Measurements from ENCODE around the gene KIAA1328.

The KIAA1328 gene

GRCh38 chr18:37175727-37176620 is 347.0 kb downstream of the KIAA1328 start:
- Histone ChIP-seq H3K27me3 (no peaks in the 10 kb centered on the region), H3K4me1 (no peaks in the 10 kb centered on the region), H3K4me3 (no peak overlapping the region), H4K20me1 (no peaks in the 10 kb centered on the region), H3K9me3 (no peaks in the 10 kb centered on the region), H3K27ac (no peak overlapping the region), H3K36me3 (0 out of 2 replicates have a peak, but pooled peaks cover 4% of the 10 kb centered on the region), H3K4me2 (no peak overlapping the region), H3K9ac (no peak overlapping the region)
- no peak for TF ChIP-seq Cebpa-rat (IDR thresholded peaks at IDR 0.05)

GRCh38 chr18:37176621-37176934 is 347.7 kb downstream of the KIAA1328 start:
- Histone ChIP-seq H3K4me2 (no peak overlapping the region), H3K27me3 (no peaks in the 10 kb centered on the region), H3K27ac (no peak overlapping the region), H3K36me3 (0 out of 2 replicates have a peak, but pooled peaks cover 4% of the 10 kb centered on the region), H3K4me3 (no peak overlapping the region), H3K9ac (no peak overlapping the region), H4K20me1 (no peaks in the 10 kb centered on the region), H3K9me3 (no peaks in the 10 kb centered on the region), H3K4me1 (no peaks in the 10 kb centered on the region)
- no peak for TF ChIP-seq Cebpa-rat (IDR thresholded peaks at IDR 0.05)

GRCh38 chr18:37179384-37179783 is 350.5 kb downstream of the KIAA1328 start:
- Histone ChIP-seq H3K9ac (no peak overlapping the region), H3K27me3 (no peaks in the 10 kb centered on the region), H3K36me3 (no peaks in the 10 kb centered on the region), H4K20me1 (no peaks in the 10 kb centered on the region), H3K9me3 (no peaks in the 10 kb centered on the region), H3K4me1 (no peaks in the 10 kb centered on the region), H3K27ac (no peak overlapping the region), H3K4me3 (no peak overlapping the region), H3K4me2 (no peak overlapping the region)
- no peak for TF ChIP-seq Cebpa-rat (IDR thresholded peaks at IDR 0.05)

- no peaks in the 10 kb centered on the region for H4K20me1 ChIP-seq
- H3K36me3 ChIP-seq, result no peaks in the 10 kb centered on the region
- H3K27ac ChIP-seq, result no peak overlapping the region
- H3K4me2 ChIP-seq, result no peak overlapping the region
- no peak overlapping the region for H3K4me3 ChIP-seq
- no peaks in the 10 kb centered on the region for H3K4me1 ChIP-seq
- no peaks in the 10 kb centered on the region for H3K27me3 ChIP-seq
- no peak overlapping the region for H3K9ac ChIP-seq
- no peak for TF ChIP-seq Cebpa-rat (IDR thresholded peaks at IDR 0.05)
- no peaks in the 10 kb centered on the region for H3K9me3 ChIP-seq
These were observed 351.2 kb downstream of the KIAA1328 start for GRCh38 chr18:37180086-37180485.

GRCh38 chr18:37182340-37183135 is 353.6 kb downstream of the KIAA1328 start:
- TF ChIP-seq Cebpa-rat (IDR thresholded peaks at IDR 0.05), result no peak
- no peak overlapping the region for H3K4me2 ChIP-seq
- no peak overlapping the region for H3K27ac ChIP-seq
- H4K20me1 ChIP-seq, result no peaks in the 10 kb centered on the region
- H3K4me3 ChIP-seq, result no peak overlapping the region
- H3K27me3 ChIP-seq, result no peaks in the 10 kb centered on the region
- no peaks in the 10 kb centered on the region for H3K4me1 ChIP-seq
- no peak overlapping the region for H3K9ac ChIP-seq
- no peaks in the 10 kb centered on the region for H3K9me3 ChIP-seq
- no peaks in the 10 kb centered on the region for H3K36me3 ChIP-seq

- TF ChIP-seq Cebpa-rat (IDR thresholded peaks at IDR 0.05), result no peak
- no peaks in the 10 kb centered on the region for H3K27me3 ChIP-seq
- H3K27ac ChIP-seq, result no peak overlapping the region
- no peak overlapping the region for H3K4me3 ChIP-seq
- H3K4me2 ChIP-seq, result no peak overlapping the region
- no peak overlapping the region for H3K9ac ChIP-seq
- H3K4me1 ChIP-seq, result no peaks in the 10 kb centered on the region
- no peaks in the 10 kb centered on the region for H3K36me3 ChIP-seq
- no peaks in the 10 kb centered on the region for H4K20me1 ChIP-seq
- H3K9me3 ChIP-seq, result no peaks in the 10 kb centered on the region
These were observed 355.4 kb downstream of the KIAA1328 start for GRCh38 chr18:37184209-37184868.

GRCh38 chr18:37188016-37188791 is 359.3 kb downstream of the KIAA1328 start:
- TF ChIP-seq Cebpa-rat (IDR thresholded peaks at IDR 0.05), result no peak

GRCh38 chr18:37199741-37200140 is 370.8 kb downstream of the KIAA1328 start:
- H4K20me1 ChIP-seq, result no peaks in the 10 kb centered on the region
- H3K9me3 ChIP-seq, result peaks cover 18% of the 10 kb centered on the region
- no peak overlapping the region for H3K27ac ChIP-seq
- 0 out of 2 replicates have a peak, but pooled peaks cover 4% of the 10 kb centered on the region for H3K36me3 ChIP-seq
- H3K27me3 ChIP-seq, result no peaks in the 10 kb centered on the region
- H3K4me2 ChIP-seq, result no peak overlapping the region
- H3K4me1 ChIP-seq, result no peaks in the 10 kb centered on the region
- no peak overlapping the region for H3K9ac ChIP-seq
- no peak overlapping the region for H3K4me3 ChIP-seq
- TF ChIP-seq Cebpa-rat (IDR thresholded peaks at IDR 0.05), result no peak

More at GRCh38 chr18:37188016-37188791, 359.3 kb downstream of the KIAA1328 start:
- no peaks in the 10 kb centered on the region for H3K4me1 ChIP-seq
- H3K9me3 ChIP-seq, result no peaks in the 10 kb centered on the region
- H4K20me1 ChIP-seq, result no peaks in the 10 kb centered on the region
- H3K27ac ChIP-seq, result no peak overlapping the region
- H3K27me3 ChIP-seq, result no peaks in the 10 kb centered on the region
- H3K9ac ChIP-seq, result no peak overlapping the region
- H3K4me3 ChIP-seq, result no peak overlapping the region
- H3K36me3 ChIP-seq, result no peaks in the 10 kb centered on the region
- H3K4me2 ChIP-seq, result no peak overlapping the region

GRCh38 chr18:37207343-37207742 is 378.4 kb downstream of the KIAA1328 start:
- H3K27me3 ChIP-seq, result no peaks in the 10 kb centered on the region
- H3K9me3 ChIP-seq, result peaks cover 13% of the 10 kb centered on the region
- no peaks in the 10 kb centered on the region for H4K20me1 ChIP-seq
- no peaks in the 10 kb centered on the region for H3K36me3 ChIP-seq
- H3K4me1 ChIP-seq, result no peaks in the 10 kb centered on the region
- no peak overlapping the region for H3K9ac ChIP-seq
- no peak for TF ChIP-seq Cebpa-rat (IDR thresholded peaks at IDR 0.05)
- H3K4me3 ChIP-seq, result no peak overlapping the region
- no peak overlapping the region for H3K27ac ChIP-seq
- no peak overlapping the region for H3K4me2 ChIP-seq
